B cell (primary cell): Measurements from ENCODE around the gene RASAL3.

Experiments
- EZH2 ChIP-seq: IDR thresholded peaks from 2 replicates; pipeline ENCODE4 v1.6.1; 2012; ENCODE audit warnings: borderline replicate concordance, low read depth, mild to moderate bottlenecking, moderate library complexity, low read length; ENCODE audit not compliant: insufficient read depth, poor library complexity, severe bottlenecking
- TF ChIP-seq, protein P1 (sequence below): fragments of 200-600 bp; IDR thresholded peaks from one replicate; pipeline ENCODE4 v1.8.0; 2022; ENCODE audit warnings: antibody characterized with exemption, mild to moderate bottlenecking

- TF ChIP-seq, protein P1, sequence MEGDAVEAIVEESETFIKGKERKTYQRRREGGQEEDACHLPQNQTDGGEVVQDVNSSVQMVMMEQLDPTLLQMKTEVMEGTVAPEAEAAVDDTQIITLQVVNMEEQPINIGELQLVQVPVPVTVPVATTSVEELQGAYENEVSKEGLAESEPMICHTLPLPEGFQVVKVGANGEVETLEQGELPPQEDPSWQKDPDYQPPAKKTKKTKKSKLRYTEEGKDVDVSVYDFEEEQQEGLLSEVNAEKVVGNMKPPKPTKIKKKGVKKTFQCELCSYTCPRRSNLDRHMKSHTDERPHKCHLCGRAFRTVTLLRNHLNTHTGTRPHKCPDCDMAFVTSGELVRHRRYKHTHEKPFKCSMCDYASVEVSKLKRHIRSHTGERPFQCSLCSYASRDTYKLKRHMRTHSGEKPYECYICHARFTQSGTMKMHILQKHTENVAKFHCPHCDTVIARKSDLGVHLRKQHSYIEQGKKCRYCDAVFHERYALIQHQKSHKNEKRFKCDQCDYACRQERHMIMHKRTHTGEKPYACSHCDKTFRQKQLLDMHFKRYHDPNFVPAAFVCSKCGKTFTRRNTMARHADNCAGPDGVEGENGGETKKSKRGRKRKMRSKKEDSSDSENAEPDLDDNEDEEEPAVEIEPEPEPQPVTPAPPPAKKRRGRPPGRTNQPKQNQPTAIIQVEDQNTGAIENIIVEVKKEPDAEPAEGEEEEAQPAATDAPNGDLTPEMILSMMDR: no peak
- no peak for TF ChIP-seq EZH2
These were observed 36.3 kb downstream of the RASAL3 start for GRCh38 chr19:15427991-15428471.
